ENCODE data around the gene BATF3. TPM values are rescaled to one million over a fixed set of nuclear protein-coding genes. Genes with fewer than 3 reads are reported as not detected.
A peak's percentile ranks its signal among the peaks of the same experiment; 100 is the strongest.

BATF3 gene
- total and polyA plus RNA-seq, 2 donors (not counting 3 experiments of a cell fraction or from before 2014, with no cell fraction given) = 0.69 to 1.9 TPM

DNA sequence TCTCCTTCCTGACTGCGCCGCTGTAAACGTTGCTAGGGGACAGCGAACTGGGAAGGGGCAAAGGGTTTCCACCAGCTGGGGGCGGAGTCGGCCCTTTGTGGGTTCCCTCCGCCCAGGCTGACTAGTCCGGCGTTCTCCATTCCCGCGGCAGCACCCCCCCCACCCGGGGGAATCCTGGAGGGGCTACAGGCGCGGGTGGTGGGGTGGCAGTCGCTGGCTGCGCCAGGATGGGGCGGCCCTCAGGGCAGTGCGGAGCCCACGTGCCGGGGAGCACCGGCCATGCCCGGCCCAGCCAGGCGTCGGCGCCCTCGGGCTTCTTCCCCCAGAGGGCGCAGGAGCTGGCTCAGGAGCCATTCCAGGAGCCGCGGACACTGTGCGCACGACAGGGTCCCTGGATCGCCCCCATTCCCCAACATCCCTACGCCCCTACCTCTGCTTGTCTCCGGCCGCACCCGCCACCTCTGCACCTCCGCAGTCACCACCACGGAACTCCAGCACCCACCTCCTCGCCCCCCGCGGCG is 476 bp downstream of the BATF3 start:
- intact Hi-C loops (cut with micrococcal nuclease) (loop anchor here (5.0 kb wide), 1 partner anchor 357 kb away; no protein-coding TSS in a partner anchor), dilution Hi-C loops (cut with MboI; ENCODE audit: extremely low pct_ligation_motif_present, low sequenced_read_pairs) (no loop called here)
- H3K4me1 ChIP-seq (ENCODE audit: control insufficient read depth, extremely low read depth, insufficient read depth, low read length) = peaks cover 16% of the 10 kb centered on the region
- peak; percentile 18 for DNase-seq (ENCODE audit: low read depth, low spot score)
- BruUV-seq (replicated peaks) = no TSS peak
- ChIA-PET CTCF (interaction anchor here (0.6 to 4.8 kb wide), 9 partner anchors 11 to 1105 kb away, joined by 3 to 22 read pairs (median 4); partner anchors contain the start of gene ATF3), POLR2A (interaction anchor here (0.5 kb wide), 1 partner anchor 23 kb away, joined by 3 read pairs; no protein-coding TSS in a partner anchor)
- no peaks in the 10 kb centered on the region for H3K36me3 ChIP-seq (ENCODE audit: control insufficient read depth in 2 of 2, extremely low read depth in 1 of 2, insufficient read depth in 2 of 2, low read length in 2 of 2)
- H3K9me1 ChIP-seq (replicated peaks; ENCODE audit: control insufficient read depth, extremely low read depth, insufficient read depth, low read length) = no peaks in the 10 kb centered on the region
- FAIRE-seq = no peak
- H3K79me2 ChIP-seq (ENCODE audit: control insufficient read depth, insufficient read depth, low read length) = no peaks in the 10 kb centered on the region
- no peaks in the 10 kb centered on the region for H4K20me1 ChIP-seq (replicated peaks; ENCODE audit: control insufficient read depth, extremely low read depth, insufficient read depth, low read length)
- no peak overlapping the region for H3K9ac ChIP-seq (replicated peaks; ENCODE audit: extremely low read depth, insufficient read depth, low read length)
- H3K4me3 ChIP-seq (replicated peaks in 1 of 3; ENCODE audit: insufficient read depth in 1 of 3, low read depth in 1 of 3, low read length in 3 of 3) = peak overlapping the region in 1 of 3 experiments; percentile 38
- peaks cover 37 to 62% of the 10 kb centered on the region in 2 experiments for H3K27me3 ChIP-seq (ENCODE audit: control insufficient read depth in 2 of 2, insufficient read depth in 2 of 2, low read length in 2 of 2)
- no peak overlapping the region for H3K27ac ChIP-seq (ENCODE audit: insufficient read depth, low read depth, low read length)
- H2AFZ ChIP-seq (ENCODE audit: low read depth, low read length) = peak overlapping the region; percentile 83
- TF ChIP-seq, protein P1, sequence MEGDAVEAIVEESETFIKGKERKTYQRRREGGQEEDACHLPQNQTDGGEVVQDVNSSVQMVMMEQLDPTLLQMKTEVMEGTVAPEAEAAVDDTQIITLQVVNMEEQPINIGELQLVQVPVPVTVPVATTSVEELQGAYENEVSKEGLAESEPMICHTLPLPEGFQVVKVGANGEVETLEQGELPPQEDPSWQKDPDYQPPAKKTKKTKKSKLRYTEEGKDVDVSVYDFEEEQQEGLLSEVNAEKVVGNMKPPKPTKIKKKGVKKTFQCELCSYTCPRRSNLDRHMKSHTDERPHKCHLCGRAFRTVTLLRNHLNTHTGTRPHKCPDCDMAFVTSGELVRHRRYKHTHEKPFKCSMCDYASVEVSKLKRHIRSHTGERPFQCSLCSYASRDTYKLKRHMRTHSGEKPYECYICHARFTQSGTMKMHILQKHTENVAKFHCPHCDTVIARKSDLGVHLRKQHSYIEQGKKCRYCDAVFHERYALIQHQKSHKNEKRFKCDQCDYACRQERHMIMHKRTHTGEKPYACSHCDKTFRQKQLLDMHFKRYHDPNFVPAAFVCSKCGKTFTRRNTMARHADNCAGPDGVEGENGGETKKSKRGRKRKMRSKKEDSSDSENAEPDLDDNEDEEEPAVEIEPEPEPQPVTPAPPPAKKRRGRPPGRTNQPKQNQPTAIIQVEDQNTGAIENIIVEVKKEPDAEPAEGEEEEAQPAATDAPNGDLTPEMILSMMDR (IDR thresholded peaks at IDR 0.05; ENCODE audit: extremely low read depth in 1 of 2, insufficient read depth in 1 of 2, low read depth in 1 of 2, low read length in 2 of 2) = peak; percentile 33 to 75
- TF ChIP-seq FOS (IDR thresholded peaks at IDR 0.05; ENCODE audit: borderline replicate concordance, insufficient read depth, low read length) (no peak), JUN (IDR thresholded peaks at IDR 0.05; ENCODE audit: borderline replicate concordance, insufficient read depth, insufficient read length, low read depth) (no peak), MYC (IDR thresholded peaks at IDR 0.05; ENCODE audit: low read depth, low read length) (no peak), GATA2 (IDR thresholded peaks at IDR 0.05; ENCODE audit: insufficient read depth, insufficient read length, low read depth, low read length) (no peak), POLR2A (IDR thresholded peaks at IDR 0.05; ENCODE audit: low read depth, low read length) (no peak), POLR2AphosphoS5 (IDR thresholded peaks at IDR 0.05; ENCODE audit: insufficient read depth, low read depth, low read length) (no peak), EZH2 (IDR thresholded peaks at IDR 0.05; ENCODE audit: borderline replicate concordance, low read depth, low read length, severe bottlenecking) (peak; percentile 58)
- TF ChIP-seq, protein P2, sequence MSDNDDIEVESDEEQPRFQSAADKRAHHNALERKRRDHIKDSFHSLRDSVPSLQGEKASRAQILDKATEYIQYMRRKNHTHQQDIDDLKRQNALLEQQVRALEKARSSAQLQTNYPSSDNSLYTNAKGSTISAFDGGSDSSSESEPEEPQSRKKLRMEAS (IDR thresholded peaks at IDR 0.05; ENCODE audit: insufficient read depth, insufficient read length) = peak; percentile 47
- no peaks in the 10 kb centered on the region for H3K9me3 ChIP-seq (replicated peaks; ENCODE audit: control insufficient read depth, insufficient read depth, low read length)
- H3K4me2 ChIP-seq (ENCODE audit: insufficient read depth, low read length) = peak overlapping the region; percentile 46

All from endothelial cell of umbilical vein (primary cell).